HS-5 (cell line): Measurements from ENCODE around the gene SORD.
"Not testable (repeated sequence)": the region's sequence is repeated elsewhere in the genome, so short reads cannot be mapped to it uniquely, and the experiment has no call there.

Source experiments
- DNase-seq: peaks from one replicate; pipeline ENCODE4 v3.0.0-alpha.2; 2012; ENCODE audit warnings: low read depth

Gene SORD

GRCh38 chr15:45024649-45025048 is 1.7 kb downstream of the SORD start:
- not testable (repeated sequence) for DNase-seq

- not testable (repeated sequence) for DNase-seq
Observed at GRCh38 chr15:45025627-45026026, 2.6 kb downstream of the SORD start.

- no peak for DNase-seq
Observed at GRCh38 chr15:45026651-45027190, 3.7 kb downstream of the SORD start.

DNA sequence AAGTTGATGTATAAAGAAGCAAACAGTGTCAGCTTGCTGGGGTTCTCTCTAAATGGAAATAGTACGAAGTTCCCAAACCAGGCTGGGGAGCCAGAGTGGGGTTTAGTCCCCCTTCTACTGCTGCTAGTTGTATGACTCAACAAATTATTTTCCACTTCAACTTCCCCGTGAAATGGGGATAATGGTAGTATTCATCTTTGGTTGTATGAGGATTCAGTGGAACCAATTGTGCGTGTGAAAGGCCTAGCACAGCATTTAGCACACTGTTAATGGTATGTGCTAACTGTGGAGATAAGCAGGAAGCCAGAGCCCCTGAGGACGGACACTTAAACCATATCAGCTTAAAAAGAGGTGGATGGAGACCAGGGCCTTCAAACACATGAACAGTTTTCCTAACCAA is 4.2 kb downstream of the SORD start:
- DNase-seq, result no peak

DNA sequence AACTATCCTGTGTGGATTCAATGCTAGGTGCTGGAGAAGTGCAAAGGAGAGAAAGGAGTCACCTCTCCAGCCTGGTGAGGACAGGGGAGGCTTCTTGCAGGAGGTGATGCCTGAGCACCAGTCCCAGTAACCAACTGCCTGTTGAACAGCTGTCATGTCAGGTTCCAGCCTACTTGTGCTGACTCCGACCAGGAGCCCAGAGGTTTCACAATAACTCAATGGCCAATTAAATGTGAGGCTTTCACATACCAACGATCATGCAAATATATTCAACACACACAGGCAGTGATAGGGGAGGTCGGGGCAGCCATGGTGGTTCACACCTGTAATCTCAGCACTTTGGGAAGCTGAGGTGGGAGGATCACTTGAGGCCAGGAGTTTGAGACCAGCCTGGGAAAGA is 7.7 kb downstream of the SORD start:
- no peak for DNase-seq

DNA sequence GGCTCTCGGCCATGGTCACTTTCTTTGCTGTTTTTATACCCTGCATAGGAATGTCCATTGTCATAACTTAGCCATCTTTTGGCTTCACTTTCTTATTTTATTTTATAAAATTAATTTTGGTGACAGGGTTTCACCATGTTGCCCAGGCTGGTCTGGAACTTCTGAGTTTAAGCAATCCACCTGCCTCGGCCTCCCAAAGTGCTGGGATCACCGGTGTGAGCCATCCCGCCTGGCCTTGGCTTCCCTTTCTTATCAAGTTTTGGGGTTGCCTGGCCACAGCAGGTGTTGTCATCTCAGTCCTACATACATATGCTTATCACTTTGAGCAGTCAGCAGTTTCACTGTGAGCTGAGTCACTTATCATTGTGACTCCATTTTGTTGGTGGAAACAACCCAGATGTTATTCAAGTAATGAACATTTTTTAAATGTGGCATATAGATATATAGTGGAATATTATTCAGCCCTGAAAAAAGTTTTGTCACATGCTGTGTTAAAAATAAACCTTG is 8.6 kb downstream of the SORD start:
- not testable (repeated sequence) for DNase-seq

DNA sequence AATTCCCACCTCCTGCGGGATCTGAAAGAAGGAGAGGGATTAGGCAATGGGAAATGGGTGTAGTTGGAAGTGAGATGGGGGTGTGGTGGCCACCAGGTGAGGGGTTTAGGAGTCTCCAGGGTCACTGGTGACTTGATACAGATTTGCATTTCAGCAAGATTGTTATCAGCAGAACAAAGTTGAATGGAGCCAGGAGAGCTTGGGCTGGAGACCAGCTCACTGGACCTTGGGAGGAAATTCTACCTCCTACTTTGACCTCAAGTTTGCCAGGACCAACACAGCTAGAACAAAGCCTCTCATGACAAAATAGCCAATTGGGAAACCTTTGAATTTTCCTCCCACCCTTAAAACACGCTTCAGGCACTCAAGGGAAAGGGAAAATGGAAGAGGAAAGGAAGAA is 9.5 kb downstream of the SORD start:
- not testable (repeated sequence) for DNase-seq

DNA sequence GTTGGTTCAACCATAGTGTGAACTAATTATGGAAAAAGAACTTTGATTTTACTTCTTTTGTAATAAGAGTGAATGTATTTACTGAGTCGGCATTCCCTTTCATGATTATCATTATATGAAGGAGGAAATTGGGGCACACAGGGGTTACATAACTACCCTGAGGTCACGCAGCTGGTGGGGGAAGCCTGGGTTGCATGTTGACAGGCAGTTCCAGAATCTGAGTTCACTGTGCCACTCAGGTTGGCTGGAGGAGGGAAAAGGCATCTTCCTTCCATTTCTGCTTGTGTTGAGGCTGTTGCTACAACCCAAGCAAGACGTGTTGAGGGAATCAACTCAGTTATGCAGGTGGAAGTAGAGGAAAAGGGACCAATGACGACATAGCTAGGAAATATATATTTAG is 11.1 kb downstream of the SORD start:
- DNase-seq, result not testable (repeated sequence)

DNA sequence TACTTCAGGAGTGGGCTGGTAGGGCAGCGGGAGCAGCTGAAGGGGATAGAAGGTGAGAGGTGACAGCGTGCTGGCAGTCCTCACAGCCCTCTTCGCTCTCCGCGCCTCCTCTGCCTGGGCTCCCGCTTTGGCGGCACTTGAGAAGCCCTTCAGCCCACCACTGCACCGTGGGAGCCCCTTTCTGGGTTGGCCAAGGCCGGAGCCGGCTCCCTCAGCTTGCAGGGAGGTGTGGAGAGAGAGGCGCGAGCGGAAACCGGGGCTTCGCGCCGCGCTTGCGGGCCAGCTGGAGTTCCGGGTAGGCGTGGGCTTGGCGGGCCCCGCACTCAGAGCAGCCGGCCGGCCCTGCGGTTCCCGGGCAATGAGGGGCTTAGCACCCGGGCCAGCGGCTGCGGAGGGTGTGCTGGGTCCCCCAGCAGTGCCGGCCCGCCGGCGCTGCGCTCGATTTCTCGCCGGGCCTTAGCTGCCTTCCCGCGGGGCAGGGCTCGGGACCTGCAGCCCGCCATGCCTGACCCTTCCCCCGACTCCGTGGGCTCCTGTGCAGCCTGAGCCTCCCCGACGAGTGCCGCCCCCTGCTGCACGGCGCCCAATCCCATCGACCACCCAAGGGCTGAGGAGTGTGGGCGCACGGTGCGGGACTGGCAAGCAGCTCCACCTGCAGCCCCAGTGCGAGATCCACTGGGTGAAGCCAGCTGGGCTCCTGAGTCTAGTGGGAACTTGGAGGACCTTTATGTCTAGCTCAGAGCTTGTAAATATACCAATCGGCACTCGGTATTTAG is 11.8 kb downstream of the SORD start:
- DNase-seq, result not testable (repeated sequence)

DNA sequence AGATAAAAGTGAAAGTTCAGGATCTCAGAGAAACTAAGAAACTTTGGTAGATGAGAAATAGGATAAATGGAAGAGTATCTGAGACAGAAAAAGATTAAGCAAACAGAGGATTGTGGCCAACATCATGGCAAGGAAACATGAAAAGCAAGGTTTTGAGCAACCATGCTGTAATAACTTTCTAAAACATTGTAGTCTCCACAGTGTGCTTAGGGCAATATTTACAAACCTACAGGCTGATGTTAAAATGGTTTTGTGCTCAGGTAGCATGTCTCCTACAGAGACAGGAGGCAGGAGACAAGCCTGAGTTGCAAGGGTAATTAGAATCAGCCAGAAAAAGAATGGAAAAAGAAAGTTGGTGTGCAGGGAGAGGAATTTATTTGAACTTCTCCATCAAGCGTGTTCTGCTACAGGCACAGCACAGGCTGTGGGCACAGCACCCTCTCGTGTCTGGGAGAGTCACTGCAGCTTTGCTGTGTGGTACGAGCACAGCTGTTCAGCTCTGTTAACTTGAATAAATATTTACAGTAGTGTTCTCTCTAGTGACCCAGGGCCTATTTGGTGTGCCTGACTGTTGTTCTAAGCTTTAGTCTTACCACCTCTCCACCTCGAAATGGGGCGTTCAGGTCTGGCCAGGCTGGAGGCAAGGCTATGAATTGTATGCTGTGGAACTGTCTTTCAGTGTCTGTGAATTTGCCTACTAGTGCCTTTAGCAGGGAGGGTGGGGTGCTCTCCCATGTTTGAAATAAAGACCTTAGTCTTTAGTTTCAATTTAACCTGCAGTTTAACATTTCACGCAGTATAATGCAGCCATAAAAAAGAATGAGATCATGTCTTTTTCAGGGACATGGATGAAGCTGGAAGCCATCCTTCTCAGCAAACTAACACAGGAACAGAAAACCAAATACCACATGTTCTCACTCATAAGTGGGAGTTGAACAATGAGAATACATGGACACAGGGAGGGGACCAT is 14.1 kb downstream of the SORD start:
- DNase-seq, result not testable (repeated sequence)

DNA sequence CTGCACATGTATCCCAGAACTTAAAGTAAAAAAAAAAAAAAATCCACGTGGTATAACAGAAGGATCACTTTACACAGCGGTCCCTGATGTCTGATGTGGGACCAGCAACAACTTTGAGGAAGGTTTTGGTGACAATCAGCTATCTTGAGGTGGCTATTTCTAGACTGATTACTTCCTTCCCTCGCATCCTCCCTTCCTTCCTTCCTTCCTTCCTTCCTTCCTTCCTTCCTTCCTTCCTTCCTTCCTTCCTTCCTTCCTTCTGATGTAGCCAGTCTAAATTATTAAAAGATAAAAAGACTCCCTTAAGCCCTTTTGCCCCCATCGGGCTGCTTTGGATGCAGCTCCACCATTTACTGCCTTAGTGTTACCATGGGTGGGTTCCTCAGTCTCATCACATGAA is 14.9 kb downstream of the SORD start:
- no peak for DNase-seq

GRCh38 chr15:45040396-45040795 is 17.4 kb downstream of the SORD start:
- DNase-seq, result not testable (repeated sequence)

GRCh38 chr15:45041538-45041937 is 18.5 kb downstream of the SORD start:
- not testable (repeated sequence) for DNase-seq

DNA sequence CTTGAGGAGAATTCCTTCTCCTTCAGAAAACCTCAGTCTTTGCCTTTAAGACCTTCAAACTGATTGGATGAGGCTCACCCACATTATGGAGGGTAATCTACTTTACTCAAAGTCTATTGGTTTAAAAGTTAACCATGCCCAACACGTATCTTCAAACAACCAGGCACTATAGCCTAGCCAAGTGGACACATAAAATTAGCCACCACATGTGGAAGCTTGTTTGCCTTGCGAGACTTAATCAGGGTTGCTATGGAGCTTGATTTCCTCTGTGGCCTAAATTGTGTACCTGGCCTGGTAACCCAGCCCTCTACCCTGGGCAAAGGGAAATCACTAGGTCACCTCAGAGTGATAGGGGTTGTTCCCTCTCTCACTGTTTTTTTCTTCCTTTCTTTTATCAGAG is 19.9 kb downstream of the SORD start:
- not testable (repeated sequence) for DNase-seq

DNA sequence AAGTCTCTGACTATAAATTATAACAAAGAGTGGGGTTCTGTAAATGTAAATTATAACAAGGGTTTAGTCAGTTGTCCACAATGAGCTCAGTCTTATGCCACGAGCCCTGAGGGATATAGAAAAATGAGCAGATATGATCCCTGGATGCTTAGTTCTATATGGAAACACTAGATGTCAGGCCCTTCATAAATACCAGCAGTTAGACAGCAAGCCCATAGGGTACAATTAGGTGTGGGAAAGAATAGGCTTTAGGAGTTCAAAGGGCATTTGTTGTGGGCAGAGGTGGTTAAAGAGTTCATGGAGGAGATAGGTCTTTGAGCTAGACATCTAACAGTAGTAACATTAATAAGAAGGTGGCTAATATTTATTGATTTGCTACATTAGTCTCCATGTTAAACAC is 21.3 kb downstream of the SORD start:
- not testable (repeated sequence) for DNase-seq

GRCh38 chr15:45048449-45048793 is 25.4 kb downstream of the SORD start:
- DNase-seq, result not testable (repeated sequence)

- DNase-seq, result no peak
Observed at GRCh38 chr15:45048794-45049631, 26.0 kb downstream of the SORD start.

GRCh38 chr15:45050587-45050986 is 27.6 kb downstream of the SORD start:
- DNase-seq, result no peak

DNA sequence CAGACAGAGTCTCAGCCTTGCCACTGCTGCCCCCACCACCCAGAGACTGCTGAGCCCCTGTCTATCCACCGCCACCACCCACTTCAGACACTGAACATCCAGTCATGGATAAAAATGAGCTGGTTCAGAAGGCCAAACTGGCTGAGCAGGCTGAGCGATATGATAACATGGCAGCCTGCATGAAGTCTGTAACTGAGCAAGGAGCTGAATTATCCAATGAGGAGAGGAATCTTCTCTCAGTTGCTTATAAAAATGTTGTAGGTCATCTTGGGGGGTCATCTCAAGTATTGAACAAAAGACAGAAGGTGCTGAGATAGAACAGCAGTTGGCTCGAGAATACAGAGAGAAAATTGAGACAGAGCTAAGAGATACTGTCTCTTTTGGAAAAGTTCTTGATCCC is 29.7 kb downstream of the SORD start:
- not testable (repeated sequence) for DNase-seq

DNA sequence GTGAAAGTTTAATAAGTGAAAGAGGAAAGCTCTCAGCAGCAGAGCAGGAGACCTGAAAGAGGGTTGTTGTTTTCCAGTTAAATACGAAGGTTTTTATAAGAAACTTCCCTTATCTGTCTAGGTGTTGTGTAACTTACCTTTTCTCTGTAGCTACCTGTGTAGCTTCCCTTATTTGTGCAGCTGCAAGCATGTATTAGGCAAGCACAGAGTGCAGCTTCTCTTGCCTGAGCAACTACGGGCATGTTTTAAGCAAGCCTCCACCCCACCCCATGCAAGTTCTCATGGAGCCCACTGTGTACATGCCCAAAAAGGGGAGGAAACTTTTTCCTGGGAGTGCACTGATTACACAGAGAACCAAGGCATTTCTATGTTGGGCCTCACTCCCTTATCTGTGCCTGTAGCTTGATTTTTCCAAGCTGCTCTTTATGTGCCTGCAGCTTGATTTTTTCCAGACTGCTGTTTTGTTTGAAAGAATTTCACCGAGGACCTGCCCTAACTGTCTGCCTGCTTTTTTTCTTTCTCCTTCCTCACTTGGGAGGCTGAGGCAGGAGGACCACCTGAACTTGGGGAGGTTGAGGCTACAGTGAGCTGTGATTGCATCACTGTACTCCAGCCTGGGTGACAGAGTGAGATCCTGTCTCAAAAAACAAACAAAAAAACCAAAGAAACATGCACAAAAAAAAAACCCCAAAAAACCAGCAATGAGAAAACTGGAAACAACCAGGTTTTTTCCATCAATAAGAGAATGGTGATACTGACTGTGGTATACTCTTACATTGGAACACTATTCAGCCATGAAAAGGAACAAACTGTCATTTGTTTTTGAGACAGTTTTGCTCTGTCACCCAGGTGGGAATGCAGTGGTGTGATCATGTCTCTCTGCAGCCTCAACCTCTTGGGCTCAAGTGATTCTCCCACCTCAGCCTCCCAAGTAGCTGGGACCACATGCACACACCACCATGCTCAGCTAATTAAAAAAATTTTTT is 36.0 kb downstream of the SORD start:
- not testable (repeated sequence) for DNase-seq
